Fibroblast of lung (primary cell): ENCODE data around the gene PAFAH1B1. TPM values are rescaled to one million over a fixed set of nuclear protein-coding genes. Genes with fewer than 3 reads are reported as not detected.

Experiments used
- DNase-seq, 2 donors: peaks; one replicate each; pipeline versions ENCODE4 v3.0.0 to v3.0.0-alpha.2; 2010; ENCODE audit warnings: low read depth in 2 of 2
- H2AFZ ChIP-seq: 2 replicates; pipeline ENCODE4 v1.5.1; 2012; ENCODE audit warnings: low read length, control low read depth, inconsistent platforms
- H3K27ac ChIP-seq: 2 replicates; pipeline ENCODE4 v1.5.1; 2011; ENCODE audit warnings: low read length, control low read depth; ENCODE audit not compliant: insufficient read depth
- H3K27me3 ChIP-seq: 2 replicates; pipeline ENCODE4 v1.5.1; 2011; ENCODE audit warnings: mild to moderate bottlenecking, low read length; ENCODE audit not compliant: control insufficient read depth, insufficient read depth
- H3K36me3 ChIP-seq: 2 replicates; pipeline ENCODE4 v1.5.1; 2011; ENCODE audit warnings: low read length; ENCODE audit not compliant: control insufficient read depth, insufficient read depth
- H3K4me1 ChIP-seq: 2 replicates; pipeline ENCODE4 v1.5.1; 2011; ENCODE audit warnings: low read length; ENCODE audit not compliant: control insufficient read depth, insufficient read depth; ENCODE audit errors: extremely low read depth
- H3K4me2 ChIP-seq: 2 replicates; pipeline ENCODE4 v1.5.1; 2011; ENCODE audit warnings: low read length, control low read depth; ENCODE audit not compliant: insufficient read depth; ENCODE audit errors: extremely low read depth
- H3K4me3 ChIP-seq, 4 experiments: fragments of 200-600 bp in 1 of 4; sonication (generic) in 1 of 4; replicated peaks in 1 of 4; 2 replicates each; pipeline ENCODE4 v1.5.1; 2011 to 2016; ENCODE audit warnings: low read length in 4 of 4, low read depth in 3 of 4, mild to moderate bottlenecking in 3 of 4, control low read depth in 2 of 4, inconsistent platforms in 1 of 4, mixed read lengths in 1 of 4; ENCODE audit not compliant: insufficient read depth in 1 of 4; ENCODE audit errors: control extremely low read depth in 1 of 4
- H3K79me2 ChIP-seq: 2 replicates; pipeline ENCODE4 v1.5.1; 2012; ENCODE audit warnings: mild to moderate bottlenecking, low read length, inconsistent platforms; ENCODE audit not compliant: control insufficient read depth, insufficient read depth
- H3K9ac ChIP-seq: 2 replicates; pipeline ENCODE4 v1.5.1; 2011; ENCODE audit warnings: mild to moderate bottlenecking, low read length, control low read depth; ENCODE audit not compliant: insufficient read depth
- H3K9me3 ChIP-seq: 2 replicates; pipeline ENCODE4 v1.5.1; 2012; ENCODE audit warnings: low read depth, low read length; ENCODE audit not compliant: control insufficient read depth, insufficient read depth
- H4K20me1 ChIP-seq: 2 replicates; pipeline ENCODE4 v1.5.1; 2011; ENCODE audit warnings: low read length; ENCODE audit not compliant: control insufficient read depth, insufficient read depth; ENCODE audit errors: extremely low read depth
- CTCF ChIP-seq, 2 donors: IDR thresholded peaks in 1 of 2; conservative IDR thresholded peaks in 1 of 2; 1 replicate in 1 of 2; 2 replicates in 1 of 2; pipeline ENCODE4 v1.5.1; 2011 to 2012; ENCODE audit warnings: low read length in 2 of 2, control low read depth in 1 of 2, inconsistent platforms in 1 of 2, low read depth in 1 of 2, mild to moderate bottlenecking in 1 of 2
- EZH2 ChIP-seq: IDR thresholded peaks from 2 replicates; pipeline ENCODE4 v1.5.1; 2012; ENCODE audit warnings: low read length, control low read depth, mild to moderate bottlenecking; ENCODE audit errors: missing control alignments
- polyA plus RNA-seq, 2 donors: library from polyadenylated mRNA; depleted of rRNA in 1 of 2; stranded (reverse) in 1 of 2; unstranded in 1 of 2; fragments of >200 nt; gene quantifications; 2 replicates each; pipeline ENCODE4 v1.2.1, GENCODE V29; 2011 to 2012; ENCODE audit warnings: missing spikeins in 1 of 2
- total RNA-seq: library from RNA; depleted of rRNA; stranded (reverse); fragments of >200 nt; gene quantifications from 2 replicates; pipeline ENCODE4 v1.2.1, GENCODE V29; 2014

The PAFAH1B1 gene
- total and polyA plus RNA-seq, 2 donors (not counting 1 experiment from before 2014, with no cell fraction given), result 107 to 108 TPM

GRCh38 chr17:2691965-2692780, 98.7 kb downstream of the PAFAH1B1 start:
- no peak for DNase-seq
- H3K36me3 ChIP-seq, result peaks cover 16% of the 10 kb centered on the region
- H2AFZ ChIP-seq, result no peak overlapping the region
- no peaks in the 10 kb centered on the region for H3K27me3 ChIP-seq
- H4K20me1 ChIP-seq, result no peaks in the 10 kb centered on the region
- H3K9ac ChIP-seq, result no peak overlapping the region
- peaks cover under 1% of the 10 kb centered on the region for H3K4me1 ChIP-seq
- no peak overlapping the region for H3K4me2 ChIP-seq
- no peak overlapping the region for H3K27ac ChIP-seq
- no peak overlapping the region for H3K4me3 ChIP-seq
- no peaks in the 10 kb centered on the region for H3K79me2 ChIP-seq
- H3K9me3 ChIP-seq, result no peaks in the 10 kb centered on the region
- TF ChIP-seq EZH2 (no peak), CTCF (conservative IDR thresholded peaks at IDR 0.05 in 1 of 2, IDR thresholded peaks at IDR 0.05 in 1 of 2; ENCODE audit: low read depth in 1 of 2, low read length in 2 of 2) (no peak)

GRCh38 chr17:2692781-2693135, 99.3 kb downstream of the PAFAH1B1 start:
- Histone ChIP-seq H3K27ac (no peak overlapping the region), H4K20me1 (no peaks in the 10 kb centered on the region), H3K9me3 (no peaks in the 10 kb centered on the region), H3K79me2 (no peaks in the 10 kb centered on the region), H3K4me2 (no peak overlapping the region), H3K4me1 (no peaks in the 10 kb centered on the region), H3K4me3 (no peak overlapping the region), H3K36me3 (peaks cover 18% of the 10 kb centered on the region), H2AFZ (no peak overlapping the region), H3K27me3 (no peaks in the 10 kb centered on the region), H3K9ac (no peak overlapping the region)
- no peak for DNase-seq
- no peak for TF ChIP-seq CTCF (conservative IDR thresholded peaks at IDR 0.05 in 1 of 2, IDR thresholded peaks at IDR 0.05 in 1 of 2; ENCODE audit: low read depth in 1 of 2, low read length in 2 of 2)
- no peak for TF ChIP-seq EZH2

- DNase-seq, result no peak
- Histone ChIP-seq H3K9me3 (no peaks in the 10 kb centered on the region), H3K4me1 (no peaks in the 10 kb centered on the region)
Observed at GRCh38 chr17:2693561-2694380, 100.3 kb downstream of the PAFAH1B1 start.

More at GRCh38 chr17:2693561-2694380, 100.3 kb downstream of the PAFAH1B1 start:
- no peak overlapping the region for H3K27ac ChIP-seq
- no peak overlapping the region for H2AFZ ChIP-seq
- no peak for TF ChIP-seq CTCF (conservative IDR thresholded peaks at IDR 0.05 in 1 of 2, IDR thresholded peaks at IDR 0.05 in 1 of 2; ENCODE audit: low read depth in 1 of 2, low read length in 2 of 2)
- no peak for TF ChIP-seq EZH2
- no peak overlapping the region for H3K4me2 ChIP-seq
- no peaks in the 10 kb centered on the region for H3K79me2 ChIP-seq
- H3K36me3 ChIP-seq, result peaks cover 25% of the 10 kb centered on the region
- H4K20me1 ChIP-seq, result no peaks in the 10 kb centered on the region
- H3K27me3 ChIP-seq, result no peaks in the 10 kb centered on the region
- no peak overlapping the region for H3K4me3 ChIP-seq
- H3K9ac ChIP-seq, result no peak overlapping the region
